ENCODE data around the gene PTBP1. TPM values are rescaled to one million over a fixed set of nuclear protein-coding genes. Genes with fewer than 3 reads are reported as not detected.
A peak's percentile ranks its signal among the peaks of the same experiment; 100 is the strongest.

Gene PTBP1
- total RNA-seq, 1 experiment from 2014 or later, result 712 TPM

DNA sequence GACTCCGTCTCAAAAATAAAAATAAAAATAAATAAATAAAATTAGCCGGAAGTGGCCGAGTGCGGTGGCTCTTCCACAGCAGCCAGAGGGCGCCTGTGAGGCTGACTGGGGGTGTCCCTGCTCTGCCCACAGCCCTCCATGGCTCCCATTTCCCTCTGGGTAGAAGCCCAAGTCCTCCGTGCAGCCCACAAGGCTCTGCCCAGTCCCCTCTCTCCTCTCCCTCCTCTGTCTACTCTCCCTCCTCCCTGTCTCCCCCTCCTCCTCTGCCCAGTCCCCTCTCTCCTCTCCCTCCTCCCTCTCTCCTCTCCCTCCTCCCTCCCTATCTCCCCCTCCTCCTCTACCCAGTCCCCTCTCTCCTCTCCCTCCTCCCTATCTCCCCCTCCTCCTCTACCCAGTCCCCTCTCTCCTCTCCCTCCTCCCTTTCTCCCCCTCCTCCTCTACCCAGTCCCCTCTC is 25.9 kb upstream of the PTBP1 start:
- no peaks in the 10 kb centered on the region for H3K79me2 ChIP-seq (ENCODE audit: insufficient read depth, low read length)
- no peak overlapping the region for H2BK15ac ChIP-seq (ENCODE audit: low read depth, low read length)
- no peaks in the 10 kb centered on the region for H3K36me3 Mint-ChIP-seq (ENCODE audit: insufficient read depth in 1 of 3, low read depth in 3 of 3)
- H3K9ac ChIP-seq (ENCODE audit: extremely low read depth, insufficient read length, low read length), result no peak overlapping the region
- no peak overlapping the region for H4K91ac ChIP-seq (ENCODE audit: insufficient read length, low read depth, low read length)
- no peak overlapping the region for H2AK5ac ChIP-seq (ENCODE audit: insufficient read length, low read length)
- no peak overlapping the region for H2AFZ ChIP-seq (ENCODE audit: low read length)
- no peaks in the 10 kb centered on the region for H4K20me1 ChIP-seq (ENCODE audit: control insufficient read depth, insufficient read depth, insufficient read length)
- H3K4me1 Mint-ChIP-seq, result no peaks in the 10 kb centered on the region
- H2BK120ac ChIP-seq (ENCODE audit: low read depth, low read length, poor library complexity, severe bottlenecking), result no peak overlapping the region
- H3K79me1 ChIP-seq (ENCODE audit: insufficient read depth, low read depth, low read length, poor library complexity, severe bottlenecking), result no peaks in the 10 kb centered on the region
- TF ChIP-seq, protein P1, sequence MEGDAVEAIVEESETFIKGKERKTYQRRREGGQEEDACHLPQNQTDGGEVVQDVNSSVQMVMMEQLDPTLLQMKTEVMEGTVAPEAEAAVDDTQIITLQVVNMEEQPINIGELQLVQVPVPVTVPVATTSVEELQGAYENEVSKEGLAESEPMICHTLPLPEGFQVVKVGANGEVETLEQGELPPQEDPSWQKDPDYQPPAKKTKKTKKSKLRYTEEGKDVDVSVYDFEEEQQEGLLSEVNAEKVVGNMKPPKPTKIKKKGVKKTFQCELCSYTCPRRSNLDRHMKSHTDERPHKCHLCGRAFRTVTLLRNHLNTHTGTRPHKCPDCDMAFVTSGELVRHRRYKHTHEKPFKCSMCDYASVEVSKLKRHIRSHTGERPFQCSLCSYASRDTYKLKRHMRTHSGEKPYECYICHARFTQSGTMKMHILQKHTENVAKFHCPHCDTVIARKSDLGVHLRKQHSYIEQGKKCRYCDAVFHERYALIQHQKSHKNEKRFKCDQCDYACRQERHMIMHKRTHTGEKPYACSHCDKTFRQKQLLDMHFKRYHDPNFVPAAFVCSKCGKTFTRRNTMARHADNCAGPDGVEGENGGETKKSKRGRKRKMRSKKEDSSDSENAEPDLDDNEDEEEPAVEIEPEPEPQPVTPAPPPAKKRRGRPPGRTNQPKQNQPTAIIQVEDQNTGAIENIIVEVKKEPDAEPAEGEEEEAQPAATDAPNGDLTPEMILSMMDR (conservative IDR thresholded peaks at IDR 0.05), result peak; percentile 69
- H2BK20ac ChIP-seq (ENCODE audit: low read depth, low read length, poor library complexity, severe bottlenecking), result no peak overlapping the region
- H2BK5ac ChIP-seq (ENCODE audit: insufficient read length, low read length), result no peak overlapping the region
- H3K27me3 ChIP-seq (ENCODE audit: insufficient read depth, low read length), result no peaks in the 10 kb centered on the region
- H3K9me3 Mint-ChIP-seq, result no peaks in the 10 kb centered on the region; a peak in 1 of 5 replicates
- no peak overlapping the region for H3K4ac ChIP-seq (ENCODE audit: low read depth, low read length)
- H3K18ac ChIP-seq (ENCODE audit: insufficient read length, low read depth, low read length), result no peak overlapping the region
- no peak overlapping the region for H4K8ac ChIP-seq (replicated peaks; ENCODE audit: insufficient read length, low read depth, low read length)
- H3K4me2 ChIP-seq (ENCODE audit: insufficient read depth, insufficient read length, low read length), result no peak overlapping the region
- no peaks in the 10 kb centered on the region for H3K9me3 ChIP-seq (ENCODE audit: control insufficient read depth, low read depth, low read length)
- H3K23ac ChIP-seq (ENCODE audit: insufficient read length, low read depth, low read length), result no peak overlapping the region
- H3K56ac ChIP-seq (ENCODE audit: insufficient read length, low read depth, low read length), result no peak overlapping the region
- no CpG with 5 or more reads among the region's 6 CpGs for WGBS (ENCODE audit: extremely low coverage, insufficient read length, low lambda C conversion rate)
- peaks cover 3% of the 10 kb centered on the region for H3K27me3 Mint-ChIP-seq (ENCODE audit: low read depth)
- no peak overlapping the region for H3K27ac ChIP-seq (ENCODE audit: insufficient read length, low read depth, low read length)
- DNase-seq, result peak; percentile 64
- no peak overlapping the region for H3K27ac Mint-ChIP-seq
- no peak overlapping the region for H3K4me3 Mint-ChIP-seq
- no peaks in the 10 kb centered on the region for H3K4me1 ChIP-seq (ENCODE audit: insufficient read depth, low read length)
- H3K23me2 ChIP-seq (ENCODE audit: insufficient read length, low read depth, low read length, poor library complexity, severe bottlenecking), result no peaks in the 10 kb centered on the region
- no peak overlapping the region for H3T11ph ChIP-seq (ENCODE audit: low read length)
- H2BK12ac ChIP-seq (ENCODE audit: insufficient read length, low read depth, low read length), result no peak overlapping the region
- no peak overlapping the region for H4K5ac ChIP-seq (ENCODE audit: insufficient read length, low read depth, low read length)
- H3K14ac ChIP-seq (ENCODE audit: insufficient read depth, low read length), result no peak overlapping the region

Data from H9 (cell line).